ENCODE data around the gene SLC44A1. TPM values are rescaled to one million over a fixed set of nuclear protein-coding genes. Genes with fewer than 3 reads are reported as not detected.

The SLC44A1 gene
- total and polyA plus RNA-seq, 10 of the 15 experiments (the other 5 are each of a cell fraction or from before 2014, with no cell fraction given) = 2.4 to 21.2 (median 12.4) TPM

GRCh38 chr9:105373723-105374122 lies 129.3 kb downstream of the SLC44A1 start:
- DNase-seq (ENCODE audit: low read depth, low spot score) (no peak), ATAC-seq (no peak; the same call in 2 of the 3 replicates), FAIRE-seq (no peak)
- Histone ChIP-seq H3K9ac (ENCODE audit: control insufficient read depth, insufficient read depth, low read length) (no peak overlapping the region), H3K36me3 (ENCODE audit: control insufficient read depth in 2 of 2, insufficient read depth in 2 of 2, low read length in 1 of 2) (no peaks in the 10 kb centered on the region), H2AFZ (ENCODE audit: control insufficient read depth, low read depth, low read length) (no peak overlapping the region), H3K4me3 (no peak overlapping the region), H3K9me3 (replicated peaks; ENCODE audit: control insufficient read depth, insufficient read depth, low read length) (no peaks in the 10 kb centered on the region), H3K4me1 (ENCODE audit: control insufficient read depth, insufficient read depth, low read length) (no peaks in the 10 kb centered on the region), H4K20me1 (ENCODE audit: control insufficient read depth, insufficient read depth) (no peaks in the 10 kb centered on the region), H3K79me2 (ENCODE audit: control insufficient read depth, insufficient read depth, low read length) (no peaks in the 10 kb centered on the region), H3K27me3 (replicated peaks in 1 of 2; ENCODE audit: control insufficient read depth in 2 of 2, insufficient read depth in 2 of 2, low read length in 1 of 2) (no peaks in the 10 kb centered on the region), H3K4me2 (ENCODE audit: control insufficient read depth, insufficient read depth) (no peak overlapping the region), H3K27ac (ENCODE audit: control insufficient read depth, insufficient read depth) (no peak overlapping the region)
- intact Hi-C loops (cut with micrococcal nuclease; ENCODE audit: unreplicated experiment) = no loop called here
- POLR2A ChIA-PET = no interaction called here
- no TSS peak for BruUV-seq (replicated peaks)
- 100% methylated on average over 1 of the region's 1 CpG for WGBS (ENCODE audit: insufficient coverage, insufficient replicate concordance, low lambda C conversion rate, missing lambda C conversion rate)
- RAD21 ChIA-PET (ENCODE audit: unreplicated experiment) = interaction anchor here (1.1 to 1.5 kb wide), 3 partner anchors 10 to 71 kb away, joined by 3 to 5 read pairs (median 4); no protein-coding TSS in a partner anchor
- in situ Hi-C loops (cut with MboI) = no loop called here
- SMC1A ChIA-PET (ENCODE audit: uncharacterized antibody, unreplicated experiment) = interaction anchor here (1.0 to 1.6 kb wide), 5 partner anchors 9 to 223 kb away, joined by 3 to 5 read pairs (median 3); no protein-coding TSS in a partner anchor
- CTCF ChIA-PET = interaction anchor here (0.6 to 1.3 kb wide), 6 partner anchors 10 to 874 kb away, joined by 3 to 6 read pairs (median 3); no protein-coding TSS in a partner anchor
- TF ChIP-seq POU2F2 (IDR thresholded peaks at IDR 0.05; ENCODE audit: borderline replicate concordance, low read depth, low read length) = no peak
- no peak for TF ChIP-seq CEBPB (IDR thresholded peaks at IDR 0.05; ENCODE audit: borderline replicate concordance in 1 of 2, low read depth in 2 of 2, low read length in 2 of 2)
- no peak for TF ChIP-seq HDAC2 (IDR thresholded peaks at IDR 0.05)
- no peak for TF ChIP-seq ESRRA (IDR thresholded peaks at IDR 0.05; ENCODE audit: low read length)
- TF ChIP-seq KAT2A (conservative IDR thresholded peaks at IDR 0.05; ENCODE audit: control insufficient read depth, low read depth, low read length) = no peak
- TF ChIP-seq BACH1 (IDR thresholded peaks at IDR 0.05; ENCODE audit: borderline replicate concordance) = no peak
- no peak for TF ChIP-seq ZNF217 (IDR thresholded peaks at IDR 0.05)
- TF ChIP-seq BMI1 (IDR thresholded peaks at IDR 0.05; ENCODE audit: borderline replicate concordance) = no peak
- no peak for TF ChIP-seq HDAC6 (IDR thresholded peaks at IDR 0.05; ENCODE audit: unreplicated experiment)
- TF ChIP-seq ELK1 (IDR thresholded peaks at IDR 0.05; ENCODE audit: low read depth, low read length) = no peak
- TF ChIP-seq CBX3 (IDR thresholded peaks at IDR 0.05; ENCODE audit: borderline replicate concordance, low read depth) = no peak
- no peak for TF ChIP-seq CEBPZ (IDR thresholded peaks at IDR 0.05; ENCODE audit: low read depth, low read length)
- TF ChIP-seq ZSCAN29 (IDR thresholded peaks at IDR 0.05) = no peak
- TF ChIP-seq EP300 (IDR thresholded peaks at IDR 0.05; ENCODE audit: borderline replicate concordance in 1 of 2, control insufficient read depth in 1 of 2, low read depth in 2 of 2, low read length in 2 of 2) = no peak
- TF ChIP-seq ASH2L (IDR thresholded peaks at IDR 0.05; ENCODE audit: borderline replicate concordance, low read depth) = no peak
- no peak for TF ChIP-seq TCF3 (IDR thresholded peaks at IDR 0.05; ENCODE audit: borderline replicate concordance, insufficient read depth, low read depth, low read length)
- no peak for TF ChIP-seq ZNF687 (IDR thresholded peaks at IDR 0.05)

Measured in GM12878 (cell line).